ENCODE measurements around the gene CDC73. TPM values are rescaled to one million over a fixed set of nuclear protein-coding genes. Genes with fewer than 3 reads are reported as not detected.

Gene CDC73
- total RNA-seq = 15.1 and 19.3 TPM in 2 replicates

GRCh38 chr1:193121616-193122593 lies at the start of gene CDC73:
CDC73 (plus strand) TSS chr1:193122031; CDS start chr1:193122201, 170 bp downstream.
- TF ChIP-seq CTCF (conservative IDR thresholded peaks at IDR 0.05; ENCODE audit: low read depth, low read length) = peak; percentile 78
- peak; percentile 55 for DNase-seq (ENCODE audit: low read depth)
- peak within 1 kb of the TSS; percentile 96 for H3K4me3 ChIP-seq (ENCODE audit: low read depth, low read length)

DNA sequence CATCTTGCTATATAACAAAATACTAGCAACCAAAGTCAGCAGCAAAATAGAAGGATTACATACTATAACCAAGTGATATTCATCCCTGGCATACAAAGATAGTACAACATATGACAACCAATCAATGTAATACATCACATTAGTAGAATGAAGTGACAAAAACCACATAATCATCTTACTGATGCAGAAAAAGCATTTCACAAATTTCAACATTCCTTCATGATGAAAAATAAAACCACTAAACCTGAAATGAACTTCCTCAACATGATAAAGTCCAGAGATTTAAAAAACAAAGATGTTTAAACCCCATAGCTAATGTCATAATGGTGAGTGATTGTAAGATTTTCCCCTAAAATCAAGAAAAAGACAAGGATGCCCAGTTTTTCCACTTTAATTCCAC lies 43.8 kb upstream of the CDC73 start:
- no peak for DNase-seq (ENCODE audit: low read depth)
- TF ChIP-seq CTCF (conservative IDR thresholded peaks at IDR 0.05; ENCODE audit: low read depth, low read length) = no peak
- H3K4me3 ChIP-seq (ENCODE audit: low read depth, low read length) = no peak overlapping the region

- H3K4me3 ChIP-seq (ENCODE audit: low read depth, low read length) = no peak overlapping the region
- TF ChIP-seq CTCF (conservative IDR thresholded peaks at IDR 0.05; ENCODE audit: low read depth, low read length) = no peak
- DNase-seq (ENCODE audit: low read depth) = no peak
Measured at GRCh38 chr1:193079187-193079586, 42.6 kb upstream of the CDC73 start.

DNA sequence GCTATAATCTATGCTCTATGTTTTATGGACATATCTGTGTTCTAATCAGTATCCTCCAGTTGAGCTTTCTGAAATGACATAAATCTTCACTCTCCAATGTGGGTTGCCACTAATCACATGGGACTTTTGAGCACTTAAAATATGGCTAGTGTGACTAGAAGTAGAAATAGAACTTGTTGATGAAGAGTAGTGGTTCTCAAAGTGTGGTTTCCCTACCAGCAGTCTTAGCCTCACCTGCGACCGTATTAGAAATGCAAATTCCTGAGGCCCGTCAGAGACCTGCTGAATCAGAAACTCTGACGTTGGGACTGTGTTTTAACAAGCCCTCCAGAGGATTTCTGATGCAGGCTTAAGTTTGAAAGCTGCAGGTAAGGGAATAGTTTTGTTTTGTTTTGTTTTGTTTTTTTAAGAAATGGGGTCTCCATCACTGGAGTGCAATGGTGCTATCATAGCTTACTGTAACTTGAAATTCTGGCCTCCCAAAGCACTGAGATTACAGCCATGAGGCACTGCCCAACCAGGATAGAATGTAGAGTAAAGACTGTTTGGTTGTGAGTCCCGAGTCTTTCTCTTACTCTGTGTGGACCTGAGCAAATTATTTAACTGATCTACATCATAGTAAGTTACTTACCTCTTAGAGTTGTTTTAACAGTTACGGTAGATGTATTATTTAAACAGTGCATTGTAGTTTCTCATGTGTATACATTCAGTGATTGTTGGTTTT lies 38.3 kb upstream of the CDC73 start:
- no peak for TF ChIP-seq CTCF (conservative IDR thresholded peaks at IDR 0.05; ENCODE audit: low read depth, low read length)
- no peak for DNase-seq (ENCODE audit: low read depth)
- H3K4me3 ChIP-seq (ENCODE audit: low read depth, low read length) = no peak overlapping the region

DNA sequence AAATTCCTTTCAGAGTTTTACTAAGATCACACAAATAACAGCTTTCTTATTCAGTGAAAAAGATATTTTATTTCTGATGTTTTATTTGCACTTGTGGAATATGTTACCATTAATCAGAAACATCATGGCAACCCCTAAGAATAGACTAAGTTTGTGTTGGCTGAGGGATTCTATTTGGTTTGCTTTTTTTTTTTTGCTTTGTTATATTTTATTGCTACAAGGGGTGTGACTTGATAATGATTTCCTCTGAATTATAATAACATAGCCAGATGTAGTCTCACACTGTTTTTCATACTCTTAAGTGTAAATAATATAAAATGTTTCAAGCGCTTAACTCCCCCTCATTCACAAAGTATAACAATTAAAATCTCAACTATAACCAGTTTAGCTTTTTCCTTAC lies 36.6 kb upstream of the CDC73 start:
- H3K4me3 ChIP-seq (ENCODE audit: low read depth, low read length) = no peak overlapping the region
- no peak for TF ChIP-seq CTCF (conservative IDR thresholded peaks at IDR 0.05; ENCODE audit: low read depth, low read length)
- no peak for DNase-seq (ENCODE audit: low read depth)

GRCh38 chr1:193086342-193086741 lies 35.5 kb upstream of the CDC73 start:
- no peak for DNase-seq (ENCODE audit: low read depth)
- no peak for TF ChIP-seq CTCF (conservative IDR thresholded peaks at IDR 0.05; ENCODE audit: low read depth, low read length)
- no peak overlapping the region for H3K4me3 ChIP-seq (ENCODE audit: low read depth, low read length)
